GM12891 (cell line): ENCODE results near the gene PLBD2.

Source experiments
- POLR2A ChIP-seq: IDR thresholded peaks from 2 replicates; pipeline ENCODE4 v1.6.1; 2011; ENCODE audit warnings: low read depth, low read length, control low read depth
- POLR2AphosphoS5 ChIP-seq: IDR thresholded peaks from 2 replicates; pipeline ENCODE4 v1.6.1; 2011; ENCODE audit warnings: low read depth, low read length, control low read depth
- POU2F2 ChIP-seq: IDR thresholded peaks from 2 replicates; pipeline ENCODE4 v1.6.1; 2011; ENCODE audit warnings: low read depth, mild to moderate bottlenecking, control low read depth, low read length, moderate library complexity
- SPI1 ChIP-seq: IDR thresholded peaks from 2 replicates; pipeline ENCODE4 v1.6.1; 2011; ENCODE audit warnings: low read depth, low read length, control low read depth
- TAF1 ChIP-seq: IDR thresholded peaks from 2 replicates; pipeline ENCODE4 v1.6.1; 2011; ENCODE audit warnings: low read depth, low read length, control low read depth

DNA sequence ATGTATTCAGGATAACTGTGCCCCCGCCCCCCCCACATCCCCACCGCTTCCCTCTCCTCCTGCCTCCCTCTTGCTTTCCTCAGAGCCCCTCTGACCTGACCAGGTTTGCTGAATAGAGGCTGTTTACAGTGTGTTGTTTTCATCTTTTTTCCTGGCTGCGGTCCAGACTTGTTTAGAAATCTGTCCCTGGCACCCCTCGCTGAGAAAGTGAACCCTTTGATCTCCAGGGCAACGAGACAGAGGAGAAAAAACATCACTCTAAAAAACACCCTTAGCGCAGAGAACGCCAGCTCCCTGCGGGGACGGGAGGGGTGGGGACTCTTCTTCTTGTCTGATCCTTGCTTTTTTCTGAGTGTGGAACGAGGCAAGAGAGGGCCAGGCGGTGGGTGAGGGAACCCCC is 22.8 kb downstream of the PLBD2 start:
- TF ChIP-seq POLR2A (no peak), POLR2AphosphoS5 (no peak), TAF1 (no peak), POU2F2 (no peak), SPI1 (no peak)
